Measurements from ENCODE around the gene ARHGAP15. TPM values are rescaled to one million over a fixed set of nuclear protein-coding genes. Genes with fewer than 3 reads are reported as not detected.

ARHGAP15 gene
- total RNA-seq, 4 donors from 2014 or later, result 3.4 to 9.3 (median 6.4) TPM

DNA sequence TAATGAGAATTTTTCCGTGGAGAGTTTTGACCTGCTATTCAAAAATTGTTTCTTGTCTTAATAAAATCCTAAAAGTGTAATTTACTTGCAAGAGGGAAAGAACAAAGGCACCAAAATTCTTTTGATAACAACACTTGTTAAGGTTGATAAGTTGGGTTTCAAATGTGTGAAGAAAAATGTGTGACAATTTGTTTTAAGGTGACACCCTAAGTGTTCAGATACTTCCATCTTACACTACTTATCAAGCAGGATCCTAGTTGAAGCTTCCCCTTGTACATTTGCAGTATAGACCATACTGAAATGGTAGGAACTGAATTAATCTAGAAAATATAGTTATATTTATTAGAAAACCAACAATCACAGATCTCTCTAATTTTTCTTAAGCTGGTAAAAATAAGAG lies 204.6 kb downstream of the ARHGAP15 start:
- TF ChIP-seq POLR2AphosphoS5 (IDR thresholded peaks at IDR 0.05) (no peak), EP300 (IDR thresholded peaks at IDR 0.05) (no peak), CTCF (IDR thresholded peaks at IDR 0.05) (no peak), POLR2A (IDR thresholded peaks at IDR 0.05) (no peak)
- Histone ChIP-seq H3K36me3 (no peaks in the 10 kb centered on the region), H3K4me1 (no peaks in the 10 kb centered on the region), H3K27ac (no peak overlapping the region), H3K9me3 (no peaks in the 10 kb centered on the region), H3K4me3 (no peak overlapping the region), H3K27me3 (no peaks in the 10 kb centered on the region)
- 52 to 55% methylated on average over 1 of the region's 1 CpG for WGBS, 2 donors (ENCODE audit: low coverage in 1 of 2)
- no peak for ATAC-seq

DNA sequence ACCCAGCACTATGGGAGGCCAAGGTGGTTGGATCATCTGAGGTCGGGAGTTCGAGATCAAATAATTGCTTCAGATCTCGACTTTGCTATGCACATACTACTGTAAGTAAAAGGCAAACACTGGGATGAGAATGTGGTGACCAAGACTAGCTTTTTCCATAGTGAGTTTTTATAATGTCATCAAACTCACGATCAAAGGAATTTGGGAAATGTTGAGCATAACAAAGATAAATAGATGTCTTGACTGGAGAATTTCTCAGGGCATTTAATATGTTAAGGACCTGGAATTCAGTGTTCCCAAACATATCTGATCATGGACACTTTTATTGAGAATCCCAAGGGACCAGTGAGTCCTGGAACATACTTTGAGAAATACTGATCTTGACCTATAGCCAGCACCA lies 205.6 kb downstream of the ARHGAP15 start:
- Histone ChIP-seq H3K36me3 (no peaks in the 10 kb centered on the region), H3K4me3 (no peak overlapping the region), H3K27me3 (no peaks in the 10 kb centered on the region), H3K4me1 (no peaks in the 10 kb centered on the region), H3K9me3 (no peaks in the 10 kb centered on the region), H3K27ac (no peak overlapping the region)
- WGBS, 2 donors (ENCODE audit: low coverage in 1 of 2), result 62 to 78% methylated on average over 4 of the region's 4 CpGs
- TF ChIP-seq POLR2A (IDR thresholded peaks at IDR 0.05) (no peak), POLR2AphosphoS5 (IDR thresholded peaks at IDR 0.05) (no peak), CTCF (IDR thresholded peaks at IDR 0.05) (no peak)
- no peak for ATAC-seq

- WGBS, 2 donors (ENCODE audit: low coverage in 1 of 2), result 80 to 100% methylated on average over 1 of the region's 1 CpG
Measured at GRCh38 chr2:143336719-143337210, 207.5 kb downstream of the ARHGAP15 start.

GRCh38 chr2:143341478-143341877 lies 212.3 kb downstream of the ARHGAP15 start:
- TF ChIP-seq POLR2A (IDR thresholded peaks at IDR 0.05) (no peak), POLR2AphosphoS5 (IDR thresholded peaks at IDR 0.05) (no peak), CTCF (IDR thresholded peaks at IDR 0.05) (no peak), EP300 (IDR thresholded peaks at IDR 0.05) (no peak)
- Histone ChIP-seq H3K27me3 (no peaks in the 10 kb centered on the region), H3K27ac (no peak overlapping the region), H3K4me1 (no peaks in the 10 kb centered on the region), H3K9me3 (no peaks in the 10 kb centered on the region), H3K4me3 (no peak overlapping the region), H3K36me3 (no peaks in the 10 kb centered on the region)
- WGBS, 2 donors (ENCODE audit: low coverage in 1 of 2), result 96 to 100% methylated on average over 1 to 2 of the region's 2 CpGs
- ATAC-seq, result no peak

More at GRCh38 chr2:143336719-143337210, 207.5 kb downstream of the ARHGAP15 start:
- H3K27me3 ChIP-seq, result no peaks in the 10 kb centered on the region
- ATAC-seq, result no peak
- TF ChIP-seq CTCF (IDR thresholded peaks at IDR 0.05) (no peak), POLR2A (IDR thresholded peaks at IDR 0.05) (no peak), EP300 (IDR thresholded peaks at IDR 0.05) (no peak)
- no peak overlapping the region for H3K27ac ChIP-seq
- H3K4me3 ChIP-seq, result no peak overlapping the region
- no peaks in the 10 kb centered on the region for H3K36me3 ChIP-seq
- no peaks in the 10 kb centered on the region for H3K4me1 ChIP-seq
- H3K9me3 ChIP-seq, result no peaks in the 10 kb centered on the region

DNA sequence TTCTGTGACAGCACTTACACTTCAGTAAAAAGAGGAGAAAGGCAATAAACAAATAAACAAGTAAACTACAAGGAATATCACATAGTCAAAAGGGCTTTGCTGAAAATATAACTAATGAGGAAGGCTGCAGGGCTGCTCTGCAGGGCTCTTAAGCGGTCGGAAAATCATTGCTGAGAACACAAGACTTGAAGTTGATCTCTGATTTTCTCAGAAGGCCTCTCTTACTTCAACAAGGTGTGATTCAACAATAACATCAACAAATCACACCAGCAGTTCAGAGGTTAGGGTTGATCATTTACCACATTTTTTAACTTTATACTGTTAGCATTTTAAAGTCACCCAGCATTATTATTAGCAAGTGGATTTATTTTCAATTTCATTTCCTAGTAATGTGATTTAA lies 215.6 kb downstream of the ARHGAP15 start:
- H3K36me3 ChIP-seq, result no peaks in the 10 kb centered on the region
- ATAC-seq, result no peak
- WGBS, 2 donors (ENCODE audit: low coverage in 1 of 2), result 75 to 94% methylated on average over 2 of the region's 2 CpGs

More for the DNA sequence above, 215.6 kb downstream of the ARHGAP15 start:
- Histone ChIP-seq H3K4me1 (no peaks in the 10 kb centered on the region), H3K27me3 (no peaks in the 10 kb centered on the region), H3K4me3 (no peak overlapping the region), H3K27ac (no peak overlapping the region), H3K9me3 (no peaks in the 10 kb centered on the region)
- TF ChIP-seq CTCF (IDR thresholded peaks at IDR 0.05) (no peak), POLR2AphosphoS5 (IDR thresholded peaks at IDR 0.05) (no peak), POLR2A (IDR thresholded peaks at IDR 0.05) (no peak), EP300 (IDR thresholded peaks at IDR 0.05) (no peak)

All from gastroesophageal sphincter (tissue), 4 donors.